GM21528 (cell line): ENCODE data around the gene PTAFR.

ENCODE experiments used
- ATAC-seq: cut with Tn5 transposase; IDR thresholded peaks from one replicate; pipeline ENCODE4 v1.9.1; 2021; ENCODE audit warnings: mild to moderate bottlenecking, moderate library complexity; ENCODE audit not compliant: unreplicated experiment, low FRiP score

PTAFR gene

GRCh38 chr1:28178690-28179485, 2.4 kb upstream of the PTAFR start:
- no peak for ATAC-seq

DNA sequence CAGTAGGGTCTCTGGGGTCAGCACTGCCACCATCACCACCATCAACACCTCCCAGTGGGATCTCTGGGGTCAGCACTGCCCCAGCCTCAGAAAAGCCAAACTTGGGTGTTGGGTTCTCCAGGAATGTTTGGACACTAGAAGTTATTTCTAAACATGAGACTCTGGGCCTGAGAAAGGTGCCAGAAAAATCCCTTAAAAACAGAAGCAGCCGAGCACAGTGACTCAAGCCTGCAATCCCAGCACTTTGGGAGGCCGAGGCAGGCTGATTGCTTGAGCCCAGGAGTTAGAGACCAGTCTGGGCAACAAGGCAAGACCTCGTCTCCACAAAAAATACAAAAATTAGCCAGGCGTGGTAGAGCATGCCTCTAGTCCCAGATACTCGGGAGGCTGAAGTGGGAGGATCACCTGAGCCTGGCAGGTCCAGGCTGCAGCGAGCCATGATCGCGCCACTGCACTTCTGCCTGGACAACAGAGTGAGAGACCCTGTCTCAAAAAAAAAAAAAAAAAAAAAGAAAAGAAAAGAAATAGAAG, 470 bp downstream of the PTAFR start:
- no peak for ATAC-seq

DNA sequence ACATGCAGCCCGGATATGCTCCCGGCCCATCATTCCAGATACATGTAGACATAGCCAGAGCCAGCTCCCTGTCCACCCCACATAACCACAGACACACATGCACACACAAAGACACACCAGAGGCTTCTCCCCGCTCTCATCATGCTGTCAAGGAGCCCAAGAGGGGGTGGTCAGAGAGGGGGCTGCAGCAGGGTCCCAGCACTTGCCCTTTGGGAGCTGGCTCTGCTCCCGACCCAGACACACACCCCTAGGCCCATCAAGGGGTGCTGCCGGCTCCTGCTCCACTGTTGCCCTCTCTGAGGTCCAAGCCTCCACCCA, 2.6 kb downstream of the PTAFR start:
- no peak for ATAC-seq

- no peak for ATAC-seq
Observed at GRCh38 chr1:28173151-28173979, 3.1 kb downstream of the PTAFR start.

- ATAC-seq, result peak; percentile 64
Observed at GRCh38 chr1:28172713-28173150, 3.8 kb downstream of the PTAFR start.

- no peak for ATAC-seq
Observed at GRCh38 chr1:28171246-28171645, 5.2 kb downstream of the PTAFR start.

- ATAC-seq, result no peak
Observed at GRCh38 chr1:28170001-28170596, 6.4 kb downstream of the PTAFR start.

DNA sequence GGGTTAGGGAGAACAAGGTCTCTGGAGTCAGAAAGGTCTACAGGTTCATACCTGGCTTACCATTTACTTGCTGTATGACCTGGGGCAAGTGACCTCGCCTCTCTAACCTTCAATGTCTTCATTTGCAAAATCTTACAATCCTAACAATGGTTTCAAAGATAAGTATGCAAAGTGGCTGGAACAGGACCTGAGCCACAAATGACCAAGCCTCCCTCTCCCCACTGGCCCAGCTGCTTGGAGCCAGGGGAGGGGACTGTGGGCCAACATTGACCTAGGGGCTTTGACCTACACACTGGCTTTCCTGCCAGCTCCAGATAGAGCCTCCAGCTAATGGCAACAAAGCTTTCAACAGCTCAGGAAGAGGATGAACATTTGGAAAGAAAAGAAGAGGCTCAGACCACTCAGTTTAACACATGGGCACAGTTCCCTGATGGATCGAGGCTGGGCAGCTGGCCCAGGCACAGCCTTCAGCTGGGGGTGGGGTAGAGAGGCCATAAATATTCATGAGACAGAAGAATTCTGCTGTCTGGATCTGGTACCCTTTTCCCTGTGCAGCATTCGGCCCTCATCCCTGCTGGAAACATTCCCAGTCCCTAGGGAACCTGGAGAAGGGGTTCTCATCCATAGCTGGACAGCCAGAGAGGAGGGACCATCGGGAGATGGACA, 12.9 kb downstream of the PTAFR start:
- no peak for ATAC-seq

GRCh38 chr1:28162151-28162550, 14.3 kb downstream of the PTAFR start:
- no peak for ATAC-seq

GRCh38 chr1:28161751-28162150, 14.7 kb downstream of the PTAFR start:
- no peak for ATAC-seq

DNA sequence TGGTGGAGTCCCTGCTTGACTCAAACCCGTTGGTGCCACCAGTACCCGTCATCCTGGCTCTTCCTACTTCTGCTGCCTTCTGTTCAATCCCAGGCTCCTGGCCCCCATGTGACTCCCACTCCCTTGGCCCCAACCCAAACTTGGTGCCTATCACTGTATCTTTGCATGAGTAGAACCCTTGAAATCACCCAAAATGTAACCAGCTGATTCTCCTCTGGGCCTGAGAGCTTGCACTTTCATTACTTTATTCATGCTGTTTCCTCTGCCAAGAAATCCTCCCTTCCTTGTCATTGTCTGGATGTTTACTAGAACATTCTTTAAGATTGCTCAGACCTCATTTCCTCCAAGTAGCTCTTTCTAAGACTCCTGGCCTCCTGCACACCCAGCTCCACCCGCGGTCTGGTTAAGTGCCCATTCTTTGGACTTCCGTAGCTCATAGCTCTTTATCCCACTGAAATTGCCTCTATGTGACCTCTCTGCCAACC, 15.7 kb downstream of the PTAFR start:
- ATAC-seq, result no peak

DNA sequence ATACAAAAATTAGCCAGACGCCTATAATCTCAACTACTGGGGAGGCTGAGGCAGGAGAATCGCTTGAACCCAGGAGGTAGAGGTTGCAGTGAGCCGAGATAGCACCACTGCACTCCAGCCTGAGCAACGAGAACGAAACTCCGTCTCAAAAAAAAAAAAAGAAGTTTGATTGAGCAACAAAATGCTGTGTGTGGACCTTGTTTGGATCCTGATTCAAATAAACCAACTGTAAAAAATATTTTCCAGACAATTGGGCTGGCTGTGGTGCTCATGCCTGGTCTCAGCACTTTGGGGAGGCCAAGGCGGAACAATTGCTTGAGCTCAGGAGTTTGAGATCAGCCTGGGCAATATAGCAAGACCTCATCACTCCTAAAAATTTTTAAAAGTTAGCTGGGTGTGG, 16.8 kb downstream of the PTAFR start:
- ATAC-seq, result no peak

GRCh38 chr1:28159243-28159642, 17.2 kb downstream of the PTAFR start:
- ATAC-seq, result no peak

- ATAC-seq, result no peak
Observed at GRCh38 chr1:28157894-28158293, 18.6 kb downstream of the PTAFR start.

DNA sequence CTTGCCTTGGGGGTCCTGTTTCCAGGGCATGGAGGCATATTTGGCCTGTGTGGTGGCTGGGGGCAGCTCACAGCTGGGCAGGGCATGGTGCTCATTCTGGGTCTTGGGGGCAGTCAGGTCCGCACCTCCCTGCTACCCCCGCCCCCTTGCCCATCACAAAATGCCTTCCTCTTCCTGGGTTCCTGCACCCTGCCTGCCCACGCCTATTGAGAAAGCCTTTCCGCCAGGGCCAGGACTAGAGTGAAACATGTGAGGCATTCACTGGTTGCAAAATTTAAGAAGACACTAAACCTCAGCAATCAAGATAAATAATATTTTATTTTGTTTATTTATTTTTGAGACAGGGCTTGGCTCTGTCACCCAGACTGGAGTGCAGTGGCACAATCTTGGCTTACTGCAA, 19.7 kb downstream of the PTAFR start:
- ATAC-seq, result no peak

DNA sequence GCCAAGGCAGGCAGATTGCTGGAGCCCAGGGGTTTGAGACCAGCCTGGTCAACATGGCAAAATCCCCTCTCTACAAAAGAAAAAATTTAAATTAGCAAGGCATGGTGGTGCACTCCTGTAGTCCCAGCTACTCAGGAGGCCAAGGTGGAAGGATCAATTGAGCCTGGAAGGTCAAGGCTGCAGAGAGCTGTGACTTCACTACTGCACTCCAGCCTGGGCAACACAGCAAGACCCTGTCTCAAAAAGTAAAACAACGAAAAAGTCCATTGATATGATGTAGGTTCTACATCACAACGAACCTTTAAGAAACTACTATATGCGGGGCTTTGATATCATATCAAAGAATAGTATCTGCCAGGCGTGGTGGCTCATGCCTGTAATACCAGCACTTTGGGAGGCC, 20.9 kb downstream of the PTAFR start:
- no peak for ATAC-seq

DNA sequence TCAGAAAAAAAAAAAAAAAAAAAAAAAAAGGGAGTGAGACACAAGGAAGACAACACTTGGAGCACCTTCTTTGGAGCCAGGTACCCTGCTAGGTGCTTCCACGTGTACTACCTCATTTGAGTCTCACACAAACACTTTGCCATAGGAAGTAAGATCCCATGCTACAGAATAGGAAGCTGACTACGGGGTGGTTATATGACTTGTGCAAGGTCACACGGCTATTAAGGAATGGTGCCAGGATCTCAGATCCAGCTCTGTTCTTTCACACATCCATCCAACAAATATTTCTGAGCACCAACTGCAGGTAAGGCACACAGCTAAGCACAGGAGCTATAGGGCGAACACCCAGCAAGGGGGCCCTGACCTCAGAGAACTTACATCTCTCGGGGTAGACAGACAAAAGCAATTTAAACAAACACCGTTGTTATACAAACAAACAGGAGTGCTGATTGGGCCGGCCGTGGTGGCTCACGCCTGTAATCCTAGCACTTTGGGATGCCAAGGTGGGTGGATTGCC, 22.4 kb downstream of the PTAFR start:
- ATAC-seq, result no peak

DNA sequence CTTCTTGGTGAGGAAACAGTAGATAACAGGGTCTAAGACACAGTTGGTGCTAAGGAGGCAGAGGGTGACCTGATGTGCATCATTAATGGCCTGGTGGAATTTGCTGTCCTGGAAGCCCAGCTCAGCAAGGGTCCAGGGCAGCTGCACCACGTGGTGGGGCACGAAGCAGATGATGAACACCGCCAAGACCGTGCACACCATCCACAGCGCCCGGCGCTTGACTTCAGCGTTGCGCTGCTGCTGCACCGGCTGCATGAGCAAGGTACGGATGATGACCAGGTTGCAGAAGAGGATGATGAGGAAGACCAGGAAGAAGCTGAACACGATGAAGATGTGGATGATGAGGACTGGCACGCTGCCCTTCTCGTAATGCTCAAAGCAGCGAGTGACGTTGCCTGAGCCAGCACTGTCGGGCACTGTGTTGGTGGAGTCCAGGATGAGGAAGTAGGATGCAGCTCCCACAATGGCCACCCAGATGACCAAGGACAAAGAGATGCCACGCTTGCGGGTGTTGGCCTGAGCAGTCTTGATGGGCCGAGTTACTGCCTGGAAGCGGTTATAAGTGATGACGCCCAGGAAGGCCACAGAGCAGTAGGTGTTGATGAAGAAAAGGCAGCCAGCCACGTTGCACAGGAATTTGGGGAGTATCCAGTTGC, 26.2 kb downstream of the PTAFR start:
- ATAC-seq, result no peak

DNA sequence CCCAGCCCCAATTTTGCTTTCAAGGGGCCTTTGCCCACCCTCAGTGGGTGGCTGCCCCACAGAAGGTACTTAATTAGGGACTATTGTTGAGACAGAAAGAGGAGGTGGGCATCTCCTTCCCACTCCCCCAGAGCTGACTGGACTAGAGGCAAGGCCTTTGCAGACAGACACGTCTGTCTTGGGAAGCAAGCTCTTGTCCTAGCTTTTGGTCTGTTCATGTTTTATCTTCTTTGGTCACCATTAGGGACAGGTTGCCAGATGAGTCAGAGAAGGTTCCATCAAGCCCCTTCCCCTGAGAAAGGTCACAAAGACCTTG, 27.7 kb downstream of the PTAFR start:
- ATAC-seq, result no peak
